ENCODE data around the gene MDFIC. TPM values are rescaled to one million over a fixed set of nuclear protein-coding genes. Genes with fewer than 3 reads are reported as not detected.

MDFIC gene
- total RNA-seq, 1 experiment from 2014 or later = 7.3 TPM

DNA sequence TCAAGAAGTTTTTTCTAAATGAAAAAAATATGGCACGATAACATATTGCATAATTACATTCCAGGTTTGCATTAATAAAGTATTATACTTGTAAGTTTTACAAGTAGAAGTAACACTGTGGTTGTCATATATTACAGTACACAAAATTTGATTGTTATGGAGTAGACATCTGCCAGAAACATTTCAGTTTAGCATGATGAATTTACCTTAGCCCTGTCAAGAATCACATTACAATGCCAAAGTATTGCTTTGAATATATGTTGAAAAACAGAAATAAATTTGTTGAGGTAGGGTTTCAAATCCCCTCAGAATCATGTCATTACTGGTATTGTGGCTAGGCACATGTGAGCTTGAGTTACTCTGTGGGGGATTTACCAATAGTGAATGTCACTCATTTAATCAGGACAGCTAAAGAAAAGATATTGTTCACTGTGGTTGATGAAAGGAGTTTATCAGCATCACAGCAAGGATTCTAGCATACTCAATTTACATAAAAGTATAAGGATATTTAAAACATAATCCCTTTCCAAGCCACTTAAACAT lies 112.1 kb downstream of the MDFIC start:
- Histone ChIP-seq H3K4me1 (ENCODE audit: control insufficient read depth, insufficient read depth, low read length) (no peaks in the 10 kb centered on the region), H3K27me3 (ENCODE audit: control insufficient read depth, insufficient read depth, low read length) (no peaks in the 10 kb centered on the region), H3K36me3 (ENCODE audit: control insufficient read depth, insufficient read depth, low read length) (no peaks in the 10 kb centered on the region), H3K27ac (ENCODE audit: low read length) (no peak overlapping the region), H3K9me3 (ENCODE audit: control insufficient read depth, insufficient read depth, low read depth, low read length) (no peaks in the 10 kb centered on the region), H3K4me3 (ENCODE audit: low read depth in 2 of 2, low read length in 2 of 2) (no peak overlapping the region)
- intact Hi-C loops (cut with micrococcal nuclease; ENCODE audit: unreplicated experiment) (no loop called here), in situ Hi-C loops (cut with HindIII; ENCODE audit: low pct_unique_long_range_greater_than_20kb, low sequenced_read_pairs) (no loop called here)
- no peak for TF ChIP-seq SIN3A (IDR thresholded peaks at IDR 0.05; ENCODE audit: borderline replicate concordance, insufficient read depth, low read depth, low read length)
- TF ChIP-seq CTCF (IDR thresholded peaks at IDR 0.05) = no peak
- TF ChIP-seq, protein P1, sequence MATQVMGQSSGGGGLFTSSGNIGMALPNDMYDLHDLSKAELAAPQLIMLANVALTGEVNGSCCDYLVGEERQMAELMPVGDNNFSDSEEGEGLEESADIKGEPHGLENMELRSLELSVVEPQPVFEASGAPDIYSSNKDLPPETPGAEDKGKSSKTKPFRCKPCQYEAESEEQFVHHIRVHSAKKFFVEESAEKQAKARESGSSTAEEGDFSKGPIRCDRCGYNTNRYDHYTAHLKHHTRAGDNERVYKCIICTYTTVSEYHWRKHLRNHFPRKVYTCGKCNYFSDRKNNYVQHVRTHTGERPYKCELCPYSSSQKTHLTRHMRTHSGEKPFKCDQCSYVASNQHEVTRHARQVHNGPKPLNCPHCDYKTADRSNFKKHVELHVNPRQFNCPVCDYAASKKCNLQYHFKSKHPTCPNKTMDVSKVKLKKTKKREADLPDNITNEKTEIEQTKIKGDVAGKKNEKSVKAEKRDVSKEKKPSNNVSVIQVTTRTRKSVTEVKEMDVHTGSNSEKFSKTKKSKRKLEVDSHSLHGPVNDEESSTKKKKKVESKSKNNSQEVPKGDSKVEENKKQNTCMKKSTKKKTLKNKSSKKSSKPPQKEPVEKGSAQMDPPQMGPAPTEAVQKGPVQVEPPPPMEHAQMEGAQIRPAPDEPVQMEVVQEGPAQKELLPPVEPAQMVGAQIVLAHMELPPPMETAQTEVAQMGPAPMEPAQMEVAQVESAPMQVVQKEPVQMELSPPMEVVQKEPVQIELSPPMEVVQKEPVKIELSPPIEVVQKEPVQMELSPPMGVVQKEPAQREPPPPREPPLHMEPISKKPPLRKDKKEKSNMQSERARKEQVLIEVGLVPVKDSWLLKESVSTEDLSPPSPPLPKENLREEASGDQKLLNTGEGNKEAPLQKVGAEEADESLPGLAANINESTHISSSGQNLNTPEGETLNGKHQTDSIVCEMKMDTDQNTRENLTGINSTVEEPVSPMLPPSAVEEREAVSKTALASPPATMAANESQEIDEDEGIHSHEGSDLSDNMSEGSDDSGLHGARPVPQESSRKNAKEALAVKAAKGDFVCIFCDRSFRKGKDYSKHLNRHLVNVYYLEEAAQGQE (IDR thresholded peaks at IDR 0.05; ENCODE audit: insufficient read depth in 1 of 2, low read depth in 2 of 2, low read length in 1 of 2) = no peak
- no peak for TF ChIP-seq TCF7L2 (IDR thresholded peaks at IDR 0.05; ENCODE audit: low read depth, low read length)
- TF ChIP-seq POLR2AphosphoS5 (IDR thresholded peaks at IDR 0.05; ENCODE audit: low read depth, low read length) = no peak
- CTCF ChIA-PET = no interaction called here
- POLR2A ChIA-PET = no interaction called here
- no TSS peak for BruUV-seq (replicated peaks)
- DNase-seq (ENCODE audit: low read depth, low spot score) (no peak), ATAC-seq (no peak)

GRCh38 chr7:115034515-115034914 lies 112.6 kb downstream of the MDFIC start:
- in situ Hi-C loops (cut with HindIII; ENCODE audit: low pct_unique_long_range_greater_than_20kb, low sequenced_read_pairs) = no loop called here
- no peak for TF ChIP-seq TCF7L2 (IDR thresholded peaks at IDR 0.05; ENCODE audit: low read depth, low read length)
- no peaks in the 10 kb centered on the region for H3K4me1 ChIP-seq (ENCODE audit: control insufficient read depth, insufficient read depth, low read length)
- ATAC-seq (no peak), DNase-seq (ENCODE audit: low read depth, low spot score) (no peak)
- no peaks in the 10 kb centered on the region for H3K36me3 ChIP-seq (ENCODE audit: control insufficient read depth, insufficient read depth, low read length)
- ChIA-PET POLR2A (no interaction called here), CTCF (no interaction called here)
- H3K9me3 ChIP-seq (ENCODE audit: control insufficient read depth, insufficient read depth, low read depth, low read length) = no peaks in the 10 kb centered on the region
- H3K4me3 ChIP-seq (ENCODE audit: low read depth in 2 of 2, low read length in 2 of 2) = no peak overlapping the region
- BruUV-seq (replicated peaks) = no TSS peak
- intact Hi-C loops (cut with micrococcal nuclease; ENCODE audit: unreplicated experiment) = no loop called here
- no peak overlapping the region for H3K27ac ChIP-seq (ENCODE audit: low read length)
- H3K27me3 ChIP-seq (ENCODE audit: control insufficient read depth, insufficient read depth, low read length) = no peaks in the 10 kb centered on the region

DNA sequence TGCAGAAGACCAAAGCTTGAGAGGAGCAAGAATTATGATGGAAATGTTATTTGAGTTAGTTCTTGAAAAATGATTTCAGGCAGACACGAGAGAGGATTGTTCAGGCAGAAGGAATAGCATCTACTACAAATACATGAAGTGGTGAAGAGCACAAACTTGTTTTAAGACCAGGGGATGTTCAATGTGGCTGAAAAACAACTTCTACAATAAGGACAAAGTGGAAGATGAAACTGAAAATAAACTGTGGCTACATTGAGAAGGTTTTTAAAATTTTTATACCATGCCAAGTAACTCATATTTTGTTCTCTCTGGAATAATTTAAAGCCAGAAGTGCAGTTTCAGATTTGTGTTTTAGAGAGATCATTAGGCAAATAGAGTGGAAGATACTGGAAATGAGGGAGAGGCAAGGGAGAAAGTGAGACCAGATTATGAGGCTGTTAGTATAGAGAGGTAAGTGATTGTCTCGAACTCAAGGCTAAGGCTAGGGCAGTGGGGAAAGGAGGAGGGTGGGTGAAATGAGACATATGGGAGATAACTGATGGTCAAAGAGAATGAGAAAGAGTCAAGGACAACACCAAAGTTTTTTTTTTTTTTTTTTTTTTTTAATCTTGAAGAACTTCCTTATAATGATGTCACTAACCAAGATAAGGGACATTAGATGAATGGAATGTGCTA lies 115.4 kb downstream of the MDFIC start:
- intact Hi-C loops (cut with micrococcal nuclease; ENCODE audit: unreplicated experiment) = no loop called here
- no peak for DNase-seq (ENCODE audit: low read depth, low spot score)
- H3K27ac ChIP-seq (ENCODE audit: low read length) = no peak overlapping the region

More for the DNA sequence above, 115.4 kb downstream of the MDFIC start:
- no peak for ATAC-seq
- in situ Hi-C loops (cut with HindIII; ENCODE audit: low pct_unique_long_range_greater_than_20kb, low sequenced_read_pairs) = no loop called here
- POLR2A ChIA-PET = no interaction called here
- TF ChIP-seq CTCF (IDR thresholded peaks at IDR 0.05) = no peak
- CTCF ChIA-PET = interaction anchor here (0.7 kb wide), 1 partner anchor 15 kb away, joined by 10 read pairs; no protein-coding TSS in a partner anchor
- no TSS peak for BruUV-seq (replicated peaks)
- Histone ChIP-seq H3K4me1 (ENCODE audit: control insufficient read depth, insufficient read depth, low read length) (no peaks in the 10 kb centered on the region), H3K4me3 (ENCODE audit: low read depth in 2 of 2, low read length in 2 of 2) (no peak overlapping the region), H3K9me3 (ENCODE audit: control insufficient read depth, insufficient read depth, low read depth, low read length) (no peaks in the 10 kb centered on the region), H3K36me3 (ENCODE audit: control insufficient read depth, insufficient read depth, low read length) (no peaks in the 10 kb centered on the region), H3K27me3 (ENCODE audit: control insufficient read depth, insufficient read depth, low read length) (no peaks in the 10 kb centered on the region)
